Liver (tissue), 9 donors: Measurements from ENCODE around the gene GPC3. TPM values are rescaled to one million over a fixed set of nuclear protein-coding genes. Genes with fewer than 3 reads are reported as not detected.

Experiments
- DNase-seq: peaks from one replicate; pipeline ENCODE4 v3.0.0-alpha.2; 2017; ENCODE audit warnings: low spot score
- H3K27ac ChIP-seq, 2 donors: one replicate each; pipeline ENCODE4 v1.7.0; 2013; ENCODE audit warnings: inconsistent platforms in 2 of 2, low read length in 2 of 2, control low read depth in 1 of 2, low read depth in 1 of 2, mild to moderate bottlenecking in 1 of 2
- H3K27me3 ChIP-seq, 4 donors: one replicate each; pipeline versions ENCODE4 v1.6.1 to v1.7.0; 2013; ENCODE audit warnings: low read length in 3 of 4, inconsistent platforms in 1 of 4, mild to moderate bottlenecking in 1 of 4, moderate library complexity in 1 of 4; ENCODE audit not compliant: control insufficient read depth in 4 of 4, insufficient read depth in 4 of 4
- H3K36me3 ChIP-seq, 4 donors: one replicate each; pipeline versions ENCODE4 v1.6.1 to v1.7.0; 2013; ENCODE audit warnings: low read length in 3 of 4, mild to moderate bottlenecking in 3 of 4, low read depth in 1 of 4, moderate library complexity in 1 of 4; ENCODE audit not compliant: control insufficient read depth in 4 of 4, insufficient read depth in 3 of 4
- H3K4me1 ChIP-seq, 4 donors: one replicate each; pipeline versions ENCODE4 v1.6.1 to v1.7.0; 2013; ENCODE audit warnings: low read length in 3 of 4, mild to moderate bottlenecking in 3 of 4, moderate library complexity in 1 of 4; ENCODE audit not compliant: control insufficient read depth in 4 of 4, insufficient read depth in 4 of 4
- H3K4me3 ChIP-seq, 3 donors: one replicate each; pipeline versions ENCODE4 v1.6.1 to v1.7.0; 2013; ENCODE audit warnings: low read length in 3 of 3, control low read depth in 1 of 3, low read depth in 1 of 3, mild to moderate bottlenecking in 1 of 3
- H3K9ac ChIP-seq, 2 donors: one replicate each; pipeline ENCODE4 v1.7.0; 2013; ENCODE audit warnings: low read length in 2 of 2, mild to moderate bottlenecking in 2 of 2, moderate library complexity in 2 of 2, control low read depth in 1 of 2, low read depth in 1 of 2
- H3K9me3 ChIP-seq, 4 donors: one replicate each; pipeline versions ENCODE4 v1.6.1 to v1.7.0; 2013; ENCODE audit warnings: low read length in 3 of 4; ENCODE audit not compliant: control insufficient read depth in 4 of 4
- EGR1 ChIP-seq, 2 donors: IDR thresholded peaks; 2 replicates each; pipeline ENCODE4 v1.6.1; 2016 to 2018; ENCODE audit warnings: antibody characterized with exemption in 2 of 2, low read depth in 2 of 2
- FOXA1 ChIP-seq: IDR thresholded peaks from 2 replicates; pipeline ENCODE4 v1.6.1; 2016; ENCODE audit warnings: antibody characterized with exemption
- FOXA2 ChIP-seq: IDR thresholded peaks from 2 replicates; pipeline ENCODE4 v1.6.1; 2016; ENCODE audit warnings: antibody characterized with exemption
- GABPA ChIP-seq, 2 donors: IDR thresholded peaks in 1 of 2; conservative IDR thresholded peaks in 1 of 2; 2 replicates each; pipeline ENCODE4 v1.6.1; 2016; ENCODE audit warnings: antibody characterized with exemption in 2 of 2, mild to moderate bottlenecking in 1 of 2, moderate library complexity in 1 of 2
- HNF4A ChIP-seq, 2 donors: conservative IDR thresholded peaks; 2 replicates each; pipeline ENCODE4 v1.6.1; 2016; ENCODE audit warnings: antibody characterized with exemption in 2 of 2, mild to moderate bottlenecking in 2 of 2
- HNF4G ChIP-seq: IDR thresholded peaks from 2 replicates; pipeline ENCODE4 v1.6.1; 2016; ENCODE audit warnings: antibody characterized with exemption
- JUND ChIP-seq, 2 donors: IDR thresholded peaks; 2 replicates each; pipeline ENCODE4 v1.6.1; 2016; ENCODE audit warnings: antibody characterized with exemption in 2 of 2
- NR2F2 ChIP-seq: IDR thresholded peaks from 2 replicates; pipeline ENCODE4 v1.6.1; 2016; ENCODE audit warnings: antibody characterized with exemption
- RAD21 ChIP-seq, 2 donors: IDR thresholded peaks; 2 replicates each; pipeline ENCODE4 v1.6.1; 2016; ENCODE audit warnings: antibody characterized with exemption in 2 of 2, mild to moderate bottlenecking in 2 of 2
- RXRA ChIP-seq, 2 donors: IDR thresholded peaks; 2 replicates each; pipeline ENCODE4 v1.6.1; 2017 to 2018; ENCODE audit warnings: antibody characterized with exemption in 2 of 2, mild to moderate bottlenecking in 1 of 2
- SP1 ChIP-seq: IDR thresholded peaks from 2 replicates; pipeline ENCODE4 v1.6.1; 2018; ENCODE audit warnings: antibody characterized with exemption, mild to moderate bottlenecking
- TAF1 ChIP-seq: conservative IDR thresholded peaks from 2 replicates; pipeline ENCODE4 v1.6.1; 2016; ENCODE audit warnings: antibody characterized with exemption, mild to moderate bottlenecking
- YY1 ChIP-seq: IDR thresholded peaks from 2 replicates; pipeline ENCODE4 v1.6.1; 2016; ENCODE audit warnings: antibody characterized with exemption, mild to moderate bottlenecking
- WGBS: extraction: QIAGEN DNeasy Blood & Tissue Kit; methylation state at CpG from one replicate; pipeline ENCODE4 v1.1.7; 2013; 5-methylcytosine and 5-hydroxymethylcytosine counted together
- polyA plus RNA-seq, 2 donors: library from polyadenylated mRNA; stranded (reverse) in 1 of 2; unstranded in 1 of 2; fragments of 200-250 nt in 1 of 2; fragments of >200 nt in 1 of 2; fragmentation: Nextera tagmentation in 1 of 2; extraction: Ambion mirVana in 1 of 2; gene quantifications; one replicate each; pipeline versions ENCODE4 v1.2.1 to v1.2.3, GENCODE V29; 2013 to 2015
- total RNA-seq, 2 donors: library from RNA; depleted of rRNA; stranded (reverse); fragments of >200 nt; gene quantifications; one replicate each; pipeline ENCODE4 v1.2.3, GENCODE V29; 2014
- TF ChIP-seq, protein P1 (sequence below): IDR thresholded peaks from 2 replicates; pipeline ENCODE4 v1.6.1; 2016; ENCODE audit warnings: antibody characterized with exemption
- TF ChIP-seq, protein P2 (sequence below): fragments of 150-350 bp; IDR thresholded peaks from 2 replicates; pipeline ENCODE4 v1.5.1; 2017; ENCODE audit warnings: improper control_type of control experiment, low read depth, low read length; ENCODE audit not compliant: missing input control
- TF ChIP-seq, protein P3 (sequence below): IDR thresholded peaks from 2 replicates; pipeline ENCODE4 v1.6.1; 2016; ENCODE audit warnings: antibody characterized with exemption
- TF ChIP-seq, protein P4 (sequence below): IDR thresholded peaks from 2 replicates; pipeline ENCODE4 v1.6.1; 2016; ENCODE audit warnings: antibody characterized with exemption, mild to moderate bottlenecking
- TF ChIP-seq, protein P5 (sequence below): IDR thresholded peaks from 2 replicates; pipeline ENCODE4 v1.6.1; 2016; ENCODE audit warnings: antibody characterized with exemption
- donor health status: healthy.
- donor health status: healthy.
- donor health status: healthy.
- donor health status: healthy.
- donor health status: healthy.

The GPC3 gene
- total and polyA plus RNA-seq, 4 donors = 0.40 to 1,133 (median 1.5) TPM

DNA sequence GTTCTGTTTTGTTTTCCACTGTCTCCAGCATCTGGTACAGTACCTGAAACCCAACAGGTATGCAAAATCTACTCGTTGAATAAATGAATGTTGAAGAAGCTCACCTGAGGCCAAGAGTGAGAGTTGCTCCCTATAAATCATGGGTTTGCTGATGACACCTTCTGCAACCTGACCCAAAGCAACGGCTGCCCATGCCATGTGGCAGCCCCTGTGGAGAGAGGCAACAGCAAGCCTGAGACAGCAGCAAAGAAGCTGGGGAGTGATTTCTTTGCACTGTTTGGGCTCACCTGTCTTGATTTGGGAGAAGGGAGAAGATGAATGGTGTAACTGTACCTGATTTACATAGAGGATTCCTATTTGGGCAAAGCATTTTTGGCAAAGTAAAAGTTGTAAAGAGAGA is 450.3 kb downstream of the GPC3 start:
- Histone ChIP-seq H3K9ac (no peak overlapping the region), H3K9me3 (no peaks in the 10 kb centered on the region), H3K4me3 (no peak overlapping the region), H3K27me3 (peaks cover 0 to 3% (median 0%) of the 10 kb centered on the region in 4 donors), H3K4me1 (no peaks in the 10 kb centered on the region), H3K27ac (no peak overlapping the region), H3K36me3 (no peaks in the 10 kb centered on the region)
- 81% methylated on average over 2 of the region's 2 CpGs for WGBS
- TF ChIP-seq YY1 = no peak
- no peak for TF ChIP-seq HNF4G
- no peak for TF ChIP-seq TAF1
- no peak for TF ChIP-seq NR2F2
- TF ChIP-seq, protein P1, sequence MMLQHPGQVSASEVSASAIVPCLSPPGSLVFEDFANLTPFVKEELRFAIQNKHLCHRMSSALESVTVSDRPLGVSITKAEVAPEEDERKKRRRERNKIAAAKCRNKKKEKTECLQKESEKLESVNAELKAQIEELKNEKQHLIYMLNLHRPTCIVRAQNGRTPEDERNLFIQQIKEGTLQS = no peak
- no peak for TF ChIP-seq HNF4A (conservative IDR thresholded peaks at IDR 0.05)
- no peak for TF ChIP-seq FOXA2
- no peak for TF ChIP-seq GABPA (IDR thresholded peaks at IDR 0.05 in 1 of 2, conservative IDR thresholded peaks at IDR 0.05 in 1 of 2)
- TF ChIP-seq SP1 = no peak
- TF ChIP-seq, protein P2, sequence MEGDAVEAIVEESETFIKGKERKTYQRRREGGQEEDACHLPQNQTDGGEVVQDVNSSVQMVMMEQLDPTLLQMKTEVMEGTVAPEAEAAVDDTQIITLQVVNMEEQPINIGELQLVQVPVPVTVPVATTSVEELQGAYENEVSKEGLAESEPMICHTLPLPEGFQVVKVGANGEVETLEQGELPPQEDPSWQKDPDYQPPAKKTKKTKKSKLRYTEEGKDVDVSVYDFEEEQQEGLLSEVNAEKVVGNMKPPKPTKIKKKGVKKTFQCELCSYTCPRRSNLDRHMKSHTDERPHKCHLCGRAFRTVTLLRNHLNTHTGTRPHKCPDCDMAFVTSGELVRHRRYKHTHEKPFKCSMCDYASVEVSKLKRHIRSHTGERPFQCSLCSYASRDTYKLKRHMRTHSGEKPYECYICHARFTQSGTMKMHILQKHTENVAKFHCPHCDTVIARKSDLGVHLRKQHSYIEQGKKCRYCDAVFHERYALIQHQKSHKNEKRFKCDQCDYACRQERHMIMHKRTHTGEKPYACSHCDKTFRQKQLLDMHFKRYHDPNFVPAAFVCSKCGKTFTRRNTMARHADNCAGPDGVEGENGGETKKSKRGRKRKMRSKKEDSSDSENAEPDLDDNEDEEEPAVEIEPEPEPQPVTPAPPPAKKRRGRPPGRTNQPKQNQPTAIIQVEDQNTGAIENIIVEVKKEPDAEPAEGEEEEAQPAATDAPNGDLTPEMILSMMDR = no peak
- TF ChIP-seq, protein P3, sequence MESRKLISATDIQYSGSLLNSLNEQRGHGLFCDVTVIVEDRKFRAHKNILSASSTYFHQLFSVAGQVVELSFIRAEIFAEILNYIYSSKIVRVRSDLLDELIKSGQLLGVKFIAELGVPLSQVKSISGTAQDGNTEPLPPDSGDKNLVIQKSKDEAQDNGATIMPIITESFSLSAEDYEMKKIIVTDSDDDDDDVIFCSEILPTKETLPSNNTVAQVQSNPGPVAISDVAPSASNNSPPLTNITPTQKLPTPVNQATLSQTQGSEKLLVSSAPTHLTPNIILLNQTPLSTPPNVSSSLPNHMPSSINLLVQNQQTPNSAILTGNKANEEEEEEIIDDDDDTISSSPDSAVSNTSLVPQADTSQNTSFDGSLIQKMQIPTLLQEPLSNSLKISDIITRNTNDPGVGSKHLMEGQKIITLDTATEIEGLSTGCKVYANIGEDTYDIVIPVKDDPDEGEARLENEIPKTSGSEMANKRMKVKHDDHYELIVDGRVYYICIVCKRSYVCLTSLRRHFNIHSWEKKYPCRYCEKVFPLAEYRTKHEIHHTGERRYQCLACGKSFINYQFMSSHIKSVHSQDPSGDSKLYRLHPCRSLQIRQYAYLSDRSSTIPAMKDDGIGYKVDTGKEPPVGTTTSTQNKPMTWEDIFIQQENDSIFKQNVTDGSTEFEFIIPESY = no peak
- no peak for TF ChIP-seq EGR1 (IDR thresholded peaks at IDR 0.05; ENCODE audit: low read depth in 2 of 2)
- TF ChIP-seq RXRA (IDR thresholded peaks at IDR 0.05) = no peak
- TF ChIP-seq FOXA1 = no peak
- no peak for TF ChIP-seq JUND (IDR thresholded peaks at IDR 0.05)
- TF ChIP-seq RAD21 (IDR thresholded peaks at IDR 0.05) = no peak
- TF ChIP-seq, protein P4, sequence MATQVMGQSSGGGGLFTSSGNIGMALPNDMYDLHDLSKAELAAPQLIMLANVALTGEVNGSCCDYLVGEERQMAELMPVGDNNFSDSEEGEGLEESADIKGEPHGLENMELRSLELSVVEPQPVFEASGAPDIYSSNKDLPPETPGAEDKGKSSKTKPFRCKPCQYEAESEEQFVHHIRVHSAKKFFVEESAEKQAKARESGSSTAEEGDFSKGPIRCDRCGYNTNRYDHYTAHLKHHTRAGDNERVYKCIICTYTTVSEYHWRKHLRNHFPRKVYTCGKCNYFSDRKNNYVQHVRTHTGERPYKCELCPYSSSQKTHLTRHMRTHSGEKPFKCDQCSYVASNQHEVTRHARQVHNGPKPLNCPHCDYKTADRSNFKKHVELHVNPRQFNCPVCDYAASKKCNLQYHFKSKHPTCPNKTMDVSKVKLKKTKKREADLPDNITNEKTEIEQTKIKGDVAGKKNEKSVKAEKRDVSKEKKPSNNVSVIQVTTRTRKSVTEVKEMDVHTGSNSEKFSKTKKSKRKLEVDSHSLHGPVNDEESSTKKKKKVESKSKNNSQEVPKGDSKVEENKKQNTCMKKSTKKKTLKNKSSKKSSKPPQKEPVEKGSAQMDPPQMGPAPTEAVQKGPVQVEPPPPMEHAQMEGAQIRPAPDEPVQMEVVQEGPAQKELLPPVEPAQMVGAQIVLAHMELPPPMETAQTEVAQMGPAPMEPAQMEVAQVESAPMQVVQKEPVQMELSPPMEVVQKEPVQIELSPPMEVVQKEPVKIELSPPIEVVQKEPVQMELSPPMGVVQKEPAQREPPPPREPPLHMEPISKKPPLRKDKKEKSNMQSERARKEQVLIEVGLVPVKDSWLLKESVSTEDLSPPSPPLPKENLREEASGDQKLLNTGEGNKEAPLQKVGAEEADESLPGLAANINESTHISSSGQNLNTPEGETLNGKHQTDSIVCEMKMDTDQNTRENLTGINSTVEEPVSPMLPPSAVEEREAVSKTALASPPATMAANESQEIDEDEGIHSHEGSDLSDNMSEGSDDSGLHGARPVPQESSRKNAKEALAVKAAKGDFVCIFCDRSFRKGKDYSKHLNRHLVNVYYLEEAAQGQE = no peak
- TF ChIP-seq, protein P5, sequence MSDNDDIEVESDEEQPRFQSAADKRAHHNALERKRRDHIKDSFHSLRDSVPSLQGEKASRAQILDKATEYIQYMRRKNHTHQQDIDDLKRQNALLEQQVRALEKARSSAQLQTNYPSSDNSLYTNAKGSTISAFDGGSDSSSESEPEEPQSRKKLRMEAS = no peak
- no peak for DNase-seq
